Measurements from ENCODE around the gene MIEF1. TPM values are rescaled to one million over a fixed set of nuclear protein-coding genes. Genes with fewer than 3 reads are reported as not detected.
"Not testable (repeated sequence)": the region's sequence is repeated elsewhere in the genome, so short reads cannot be mapped to it uniquely, and the experiment has no call there.

Gene MIEF1
- polyA plus RNA-seq, 6 donors from 2014 or later: 8.7 to 29.8 (median 19.2) TPM

DNA sequence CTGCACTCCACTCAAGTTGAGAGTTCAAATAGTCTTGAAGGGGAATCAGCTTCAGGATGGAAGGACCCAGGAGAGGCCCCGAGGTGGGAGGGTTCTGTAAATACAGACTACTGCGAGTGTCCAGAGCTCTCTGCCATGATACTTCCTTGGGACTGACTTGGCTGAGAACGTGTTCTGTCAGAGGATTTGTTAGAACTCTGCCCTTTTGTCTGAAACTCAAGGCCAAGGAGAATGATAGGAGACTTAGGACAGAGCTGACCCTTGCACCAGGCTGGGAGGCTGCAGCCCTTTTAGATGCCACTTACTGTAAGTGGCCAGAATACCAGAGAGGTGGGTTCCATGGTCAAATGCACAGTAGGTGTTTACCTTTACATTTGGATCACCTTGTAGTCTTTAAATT is 15.4 kb downstream of the MIEF1 start:
- H3K4me1 Mint-ChIP-seq: peaks cover 30 to 41% (median 32%) of the 10 kb centered on the region in 3 donors
- H3K27ac Mint-ChIP-seq: peak overlapping the region in 1 of 6 donors; percentile 79
- H3K27me3 Mint-ChIP-seq: no peaks in the 10 kb centered on the region
- H3K4me3 Mint-ChIP-seq: peak overlapping the region in 2 of 8 donors; percentile 61 to 90
- peaks cover 12 to 18% of the 10 kb centered on the region in 2 donors for H3K36me3 Mint-ChIP-seq
- H3K9me3 Mint-ChIP-seq: peaks cover 0 to 4% (median 0%) of the 10 kb centered on the region in 7 donors
- ATAC-seq (ENCODE audit: low read depth in 2 of 2) (no peak), DNase-seq (no peak)

DNA sequence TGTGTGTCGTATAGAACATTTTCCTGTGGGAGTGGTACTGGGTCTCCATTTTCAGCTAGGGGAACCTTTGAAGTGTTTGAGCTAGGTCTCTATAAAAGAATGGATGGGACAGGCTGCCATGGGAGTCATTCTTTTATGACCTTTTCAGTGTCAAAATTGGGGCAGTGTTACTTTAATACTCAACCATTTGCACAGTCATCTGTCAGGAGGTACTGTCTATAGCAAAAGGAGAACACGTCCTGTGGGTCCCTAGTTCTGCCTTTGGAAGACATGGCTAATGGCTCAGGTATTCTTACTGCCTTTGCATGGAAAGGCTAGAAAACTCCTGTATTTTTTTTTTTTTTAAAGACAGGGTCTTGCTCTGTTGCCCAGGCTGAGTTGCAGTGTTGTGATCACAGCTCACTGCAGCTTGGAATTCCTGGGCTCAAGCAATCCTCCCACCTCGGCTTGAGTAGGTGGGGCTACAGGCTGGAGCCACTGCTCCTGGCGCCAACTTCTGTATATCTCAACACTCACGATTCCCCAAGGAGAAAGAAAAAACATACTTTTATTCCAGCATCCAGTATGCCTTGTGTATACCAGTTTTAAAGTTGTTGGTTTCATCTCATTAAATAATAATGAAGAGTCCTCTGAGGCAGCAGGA is 16.2 kb downstream of the MIEF1 start:
- Mint-ChIP-seq H3K4me1 (peaks cover 33 to 49% (median 38%) of the 10 kb centered on the region in 3 donors), H3K27ac (peak overlapping the region in 1 of 6 donors; percentile 99), H3K4me3 (peak overlapping the region in 7 of 8 donors; percentile 81 to 100 (median 97)), H3K27me3 (no peaks in the 10 kb centered on the region), H3K36me3 (peaks cover 7 to 18% of the 10 kb centered on the region in 2 donors), H3K9me3 (peaks cover 0 to 4% (median 0%) of the 10 kb centered on the region in 7 donors)
- ATAC-seq (ENCODE audit: low read depth in 2 of 2) (no peak), DNase-seq (no peak)

DNA sequence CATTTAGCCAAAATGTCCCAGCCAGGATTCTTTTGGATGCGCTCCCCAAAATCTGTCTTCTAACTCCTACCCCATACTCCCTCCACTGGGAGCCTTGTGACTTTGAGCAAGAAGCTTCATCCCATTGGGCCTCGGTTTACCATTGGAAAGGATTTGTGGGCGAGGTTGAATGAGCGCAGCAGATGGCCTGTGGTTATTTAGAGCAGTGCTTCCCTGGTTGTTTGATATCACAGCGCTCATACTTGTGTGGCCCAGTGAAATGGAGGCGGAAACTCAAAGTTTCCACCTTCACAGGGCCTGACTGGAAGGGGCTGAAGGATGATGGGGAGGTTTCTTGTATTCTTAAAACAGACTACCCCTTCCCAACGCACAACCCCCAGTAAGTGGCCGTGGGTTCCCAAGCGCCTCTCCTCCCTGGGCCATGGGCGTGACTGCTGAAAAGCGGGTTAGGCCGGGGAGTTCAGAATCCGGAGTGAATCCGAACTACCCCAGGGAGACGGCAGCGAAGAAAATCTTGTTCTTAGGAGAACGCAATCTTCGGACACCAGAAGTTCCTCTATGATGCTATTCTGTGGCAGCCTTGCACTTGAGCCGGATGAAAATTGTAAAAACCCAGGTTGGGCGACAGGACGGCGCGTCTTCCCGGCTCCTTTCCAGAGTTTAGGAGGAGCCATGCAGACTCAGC is 17.0 kb downstream of the MIEF1 start:
- Mint-ChIP-seq H3K36me3 (peaks cover 7 to 16% of the 10 kb centered on the region in 2 donors), H3K9me3 (peaks cover 0 to 4% (median 0%) of the 10 kb centered on the region in 7 donors), H3K27ac (peak overlapping the region in 5 of 6 donors; percentile 79 to 100 (median 99)), H3K4me3 (peak overlapping the region; percentile 90 to 100 (median 98)), H3K4me1 (peaks cover 34 to 52% (median 42%) of the 10 kb centered on the region in 3 donors), H3K27me3 (no peaks in the 10 kb centered on the region)
- ATAC-seq (ENCODE audit: low read depth in 2 of 2) (no peak), DNase-seq (no peak)

DNA sequence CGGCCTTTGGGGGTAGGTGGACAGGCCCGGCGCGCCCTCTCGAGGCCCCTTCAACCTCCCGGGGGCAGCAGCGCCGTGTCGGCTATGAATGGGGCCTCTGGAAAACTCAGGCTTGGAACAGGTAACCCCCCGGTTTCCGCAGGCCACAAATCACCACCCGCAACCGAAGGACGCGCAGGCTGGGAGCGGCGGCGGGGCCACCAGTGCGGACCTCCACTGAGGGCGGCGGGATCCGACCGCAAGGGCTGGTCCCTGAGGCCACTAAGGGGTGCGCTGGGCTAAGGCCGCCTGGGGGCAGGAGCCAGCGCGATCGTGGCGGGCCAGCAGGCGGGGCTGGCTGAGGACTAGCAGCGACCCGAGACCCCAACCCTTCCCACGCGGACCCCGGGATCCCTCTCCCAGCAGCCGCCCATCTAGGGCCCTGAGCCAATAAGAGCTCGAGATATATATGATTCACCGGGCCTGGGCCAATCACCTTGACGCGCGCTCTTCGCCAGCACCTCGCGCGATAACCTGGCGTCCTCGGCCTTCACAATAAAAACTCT is 17.7 kb downstream of the MIEF1 start:
- Mint-ChIP-seq H3K27me3 (no peaks in the 10 kb centered on the region), H3K27ac (peak overlapping the region; percentile 98 to 100 (median 99)), H3K4me1 (peaks cover 32 to 53% (median 44%) of the 10 kb centered on the region in 3 donors), H3K36me3 (peaks cover under 1 to 10% of the 10 kb centered on the region in 2 donors), H3K9me3 (peaks cover 0 to 4% (median 0%) of the 10 kb centered on the region in 7 donors), H3K4me3 (peak overlapping the region; percentile 90 to 100 (median 98))
- DNase-seq (peak; percentile 95), ATAC-seq (ENCODE audit: low read depth in 2 of 2) (peak; percentile 91 to 93)

DNA sequence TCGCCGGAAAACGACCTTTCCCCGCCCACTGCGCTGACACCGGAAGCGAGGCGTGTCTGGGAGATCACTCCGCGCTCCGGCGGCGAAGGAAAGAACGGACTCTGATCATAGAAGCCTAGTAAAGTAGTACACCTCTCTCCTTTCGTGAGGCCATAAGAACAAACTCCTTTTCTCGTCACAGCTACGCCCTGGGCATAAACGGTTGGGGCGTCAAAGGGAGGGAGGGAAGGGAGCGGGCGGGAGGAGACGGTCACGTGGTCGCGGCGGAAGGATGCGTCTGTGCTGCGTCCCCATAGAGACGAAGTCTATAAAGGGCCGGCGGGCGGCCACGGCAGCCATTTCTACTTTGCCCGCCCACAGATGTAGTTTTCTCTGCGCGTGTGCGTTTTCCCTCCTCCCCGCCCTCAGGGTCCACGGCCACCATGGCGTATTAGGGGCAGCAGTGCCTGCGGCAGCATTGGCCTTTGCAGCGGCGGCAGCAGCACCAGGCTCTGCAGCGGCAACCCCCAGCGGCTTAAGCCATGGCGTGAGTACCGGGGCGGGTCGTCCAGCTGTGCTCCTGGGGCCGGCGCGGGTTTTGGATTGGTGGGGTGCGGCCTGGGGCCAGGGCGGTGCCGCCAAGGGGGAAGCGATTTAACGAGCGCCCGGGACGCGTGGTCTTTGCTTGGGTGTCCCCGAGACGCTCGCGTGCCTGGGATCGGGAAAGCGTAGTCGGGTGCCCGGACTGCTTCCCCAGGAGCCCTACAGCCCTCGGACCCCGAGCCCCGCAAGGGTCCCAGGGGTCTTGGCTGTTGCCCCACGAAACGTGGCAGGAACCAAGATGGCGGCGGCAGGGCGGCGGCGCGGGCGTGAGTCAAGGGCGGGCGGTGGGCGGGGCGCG is 18.4 kb downstream of the MIEF1 start, which contains the start of gene ATF4:
Gene ATF4, plus strand, starts transcription at position 337 of the 880 bp plus-strand sequence. CDS start 884 bp downstream, outside the sequence.
- Mint-ChIP-seq H3K4me3 (peak within 1 kb of the TSS; percentile 90 to 100 (median 98)), H3K4me1 (peaks cover 37 to 55% (median 49%) of the 10 kb centered on the region in 3 donors), H3K27ac (peak within 1 kb of the TSS; percentile 98 to 100 (median 99)), H3K36me3 (peaks cover 0 to 9% of the 10 kb centered on the region in 2 donors), H3K27me3 (no peaks in the 10 kb centered on the region), H3K9me3 (peaks cover 0 to 4% (median 0%) of the 10 kb centered on the region in 7 donors)
- DNase-seq (peak; percentile 64), ATAC-seq (ENCODE audit: low read depth in 2 of 2) (peak; percentile 45 to 57)

DNA sequence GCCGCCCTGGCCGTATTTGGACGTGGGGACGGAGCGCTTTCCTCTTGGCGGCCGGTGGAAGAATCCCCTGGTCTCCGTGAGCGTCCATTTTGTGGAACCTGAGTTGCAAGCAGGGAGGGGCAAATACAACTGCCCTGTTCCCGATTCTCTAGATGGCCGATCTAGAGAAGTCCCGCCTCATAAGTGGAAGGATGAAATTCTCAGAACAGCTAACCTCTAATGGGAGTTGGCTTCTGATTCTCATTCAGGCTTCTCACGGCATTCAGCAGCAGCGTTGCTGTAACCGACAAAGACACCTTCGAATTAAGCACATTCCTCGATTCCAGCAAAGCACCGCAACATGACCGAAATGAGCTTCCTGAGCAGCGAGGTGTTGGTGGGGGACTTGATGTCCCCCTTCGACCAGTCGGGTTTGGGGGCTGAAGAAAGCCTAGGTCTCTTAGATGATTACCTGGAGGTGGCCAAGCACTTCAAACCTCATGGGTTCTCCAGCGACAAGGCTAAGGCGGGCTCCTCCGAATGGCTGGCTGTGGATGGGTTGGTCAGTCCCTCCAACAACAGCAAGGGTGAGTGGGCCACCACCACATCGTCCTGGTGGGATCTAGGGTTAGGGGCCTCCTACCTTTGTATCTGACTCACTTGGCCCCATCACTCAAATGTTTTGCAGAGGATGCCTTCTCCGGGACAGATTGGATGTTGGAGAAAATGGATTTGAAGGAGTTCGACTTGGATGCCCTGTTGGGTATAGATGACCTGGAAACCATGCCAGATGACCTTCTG is 19.2 kb downstream of the MIEF1 start:
- H3K27me3 Mint-ChIP-seq; ATAC-seq (ENCODE audit: low read depth in 2 of 2); DNase-seq; H3K36me3 Mint-ChIP-seq; H3K9me3 Mint-ChIP-seq: not testable (repeated sequence)
- Mint-ChIP-seq H3K4me3 (peak overlapping the region; percentile 90 to 100 (median 98)), H3K4me1 (peaks cover 35 to 55% (median 52%) of the 10 kb centered on the region in 3 donors), H3K27ac (peak overlapping the region; percentile 89 to 100 (median 99))

DNA sequence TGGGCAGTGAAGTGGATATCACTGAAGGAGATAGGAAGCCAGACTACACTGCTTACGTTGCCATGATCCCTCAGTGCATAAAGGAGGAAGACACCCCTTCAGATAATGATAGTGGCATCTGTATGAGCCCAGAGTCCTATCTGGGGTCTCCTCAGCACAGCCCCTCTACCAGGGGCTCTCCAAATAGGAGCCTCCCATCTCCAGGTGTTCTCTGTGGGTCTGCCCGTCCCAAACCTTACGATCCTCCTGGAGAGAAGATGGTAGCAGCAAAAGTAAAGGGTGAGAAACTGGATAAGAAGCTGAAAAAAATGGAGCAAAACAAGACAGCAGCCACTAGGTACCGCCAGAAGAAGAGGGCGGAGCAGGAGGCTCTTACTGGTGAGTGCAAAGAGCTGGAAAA is 20.0 kb downstream of the MIEF1 start:
- H3K27me3 Mint-ChIP-seq; H3K9me3 Mint-ChIP-seq; DNase-seq; ATAC-seq (ENCODE audit: low read depth in 2 of 2); H3K36me3 Mint-ChIP-seq: not testable (repeated sequence)
- peak overlapping the region; percentile 90 to 100 (median 98) for H3K4me3 Mint-ChIP-seq
- H3K27ac Mint-ChIP-seq: peak overlapping the region in 4 of 6 donors; percentile 81 to 99 (median 92)
- peaks cover 40 to 59% (median 58%) of the 10 kb centered on the region in 3 donors for H3K4me1 Mint-ChIP-seq

DNA sequence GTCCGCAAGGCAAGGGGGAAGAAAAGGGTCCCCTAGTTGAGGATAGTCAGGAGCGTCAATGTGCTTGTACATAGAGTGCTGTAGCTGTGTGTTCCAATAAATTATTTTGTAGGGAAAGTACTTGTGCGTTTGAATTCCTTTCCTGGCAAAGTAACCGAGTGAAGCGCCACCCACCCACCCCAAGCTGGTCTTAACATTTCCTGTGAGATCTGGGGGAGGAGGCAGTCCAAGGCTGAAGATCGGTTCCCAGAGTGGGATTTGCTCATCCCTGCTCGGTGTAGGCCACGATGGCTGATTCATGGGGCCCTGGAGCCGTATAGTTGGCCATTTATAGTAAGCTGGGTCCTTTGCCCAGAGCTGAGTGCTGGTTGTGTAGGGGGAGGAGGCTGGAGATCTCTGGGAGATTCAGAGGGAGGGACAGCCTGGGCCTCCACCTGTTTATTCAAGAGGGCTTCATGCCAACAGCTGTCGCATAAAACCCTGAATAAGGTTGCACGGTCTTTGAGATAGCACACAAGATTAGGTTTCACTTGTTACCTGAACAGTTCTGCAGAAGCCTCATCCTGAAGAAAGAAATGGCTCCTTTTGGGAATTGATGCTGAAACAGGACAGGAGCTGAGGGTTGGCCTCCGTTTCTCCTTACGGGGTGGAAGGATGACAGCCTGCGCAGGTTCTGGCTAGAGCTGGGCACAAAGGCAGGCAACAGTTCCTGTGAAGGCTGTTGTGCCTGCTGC is 20.6 kb downstream of the MIEF1 start:
- ATAC-seq (ENCODE audit: low read depth in 2 of 2): no peak

DNA sequence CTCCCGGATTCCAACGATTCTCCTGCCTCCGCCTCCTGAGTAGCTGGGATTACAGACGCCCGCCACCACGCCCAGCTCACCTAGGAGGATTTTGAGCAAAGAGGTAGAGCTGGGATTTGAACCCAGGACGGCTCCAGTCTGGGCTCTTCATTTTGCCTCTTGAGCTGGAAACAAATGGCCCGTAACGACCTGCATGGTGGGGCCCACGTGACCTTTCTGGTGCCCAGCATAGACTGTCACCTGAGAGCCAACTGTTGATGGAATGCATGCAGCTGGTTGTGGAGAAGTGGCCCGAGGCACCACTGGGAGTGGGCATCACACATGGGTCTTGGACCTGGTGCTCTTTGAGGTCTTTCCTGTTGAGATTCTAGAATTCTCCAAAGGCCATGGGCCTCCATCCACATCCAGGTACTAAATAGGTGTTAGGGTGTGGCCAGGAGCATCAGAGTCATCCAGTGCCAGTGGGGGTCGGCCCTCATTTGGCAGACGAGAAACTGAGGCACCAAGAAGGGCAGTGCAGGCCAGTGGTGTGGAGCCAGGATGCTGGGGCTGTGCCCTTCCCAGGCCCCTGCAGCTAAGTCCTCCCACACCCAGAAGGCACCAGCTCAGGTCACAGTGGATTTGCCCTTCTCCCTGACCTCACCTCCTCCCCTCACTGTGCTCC is 22.1 kb downstream of the MIEF1 start:
- H3K9me3 Mint-ChIP-seq: peaks cover 0 to 4% (median 0%) of the 10 kb centered on the region in 7 donors
- ATAC-seq (ENCODE audit: low read depth in 2 of 2) (no peak), DNase-seq (no peak)
- peak overlapping the region in 3 of 8 donors; percentile 43 to 74 (median 64) for H3K4me3 Mint-ChIP-seq
- H3K4me1 Mint-ChIP-seq: peaks cover 58 to 78% (median 74%) of the 10 kb centered on the region in 3 donors
- H3K36me3 Mint-ChIP-seq: peaks cover 0 to 9% of the 10 kb centered on the region in 2 donors
- peak overlapping the region in 1 of 6 donors; percentile 51 for H3K27ac Mint-ChIP-seq
- H3K27me3 Mint-ChIP-seq: no peaks in the 10 kb centered on the region

More for the DNA sequence above, 20.6 kb downstream of the MIEF1 start:
- Mint-ChIP-seq H3K4me1 (peaks cover 45 to 66% (median 64%) of the 10 kb centered on the region in 3 donors), H3K4me3 (peak overlapping the region; percentile 60 to 100 (median 97)), H3K9me3 (peaks cover 0 to 4% (median 0%) of the 10 kb centered on the region in 7 donors), H3K36me3 (peaks cover 0 to 9% of the 10 kb centered on the region in 2 donors), H3K27me3 (no peaks in the 10 kb centered on the region), H3K27ac (peak overlapping the region in 3 of 6 donors; percentile 59 to 99 (median 84))
- no peak for DNase-seq

DNA sequence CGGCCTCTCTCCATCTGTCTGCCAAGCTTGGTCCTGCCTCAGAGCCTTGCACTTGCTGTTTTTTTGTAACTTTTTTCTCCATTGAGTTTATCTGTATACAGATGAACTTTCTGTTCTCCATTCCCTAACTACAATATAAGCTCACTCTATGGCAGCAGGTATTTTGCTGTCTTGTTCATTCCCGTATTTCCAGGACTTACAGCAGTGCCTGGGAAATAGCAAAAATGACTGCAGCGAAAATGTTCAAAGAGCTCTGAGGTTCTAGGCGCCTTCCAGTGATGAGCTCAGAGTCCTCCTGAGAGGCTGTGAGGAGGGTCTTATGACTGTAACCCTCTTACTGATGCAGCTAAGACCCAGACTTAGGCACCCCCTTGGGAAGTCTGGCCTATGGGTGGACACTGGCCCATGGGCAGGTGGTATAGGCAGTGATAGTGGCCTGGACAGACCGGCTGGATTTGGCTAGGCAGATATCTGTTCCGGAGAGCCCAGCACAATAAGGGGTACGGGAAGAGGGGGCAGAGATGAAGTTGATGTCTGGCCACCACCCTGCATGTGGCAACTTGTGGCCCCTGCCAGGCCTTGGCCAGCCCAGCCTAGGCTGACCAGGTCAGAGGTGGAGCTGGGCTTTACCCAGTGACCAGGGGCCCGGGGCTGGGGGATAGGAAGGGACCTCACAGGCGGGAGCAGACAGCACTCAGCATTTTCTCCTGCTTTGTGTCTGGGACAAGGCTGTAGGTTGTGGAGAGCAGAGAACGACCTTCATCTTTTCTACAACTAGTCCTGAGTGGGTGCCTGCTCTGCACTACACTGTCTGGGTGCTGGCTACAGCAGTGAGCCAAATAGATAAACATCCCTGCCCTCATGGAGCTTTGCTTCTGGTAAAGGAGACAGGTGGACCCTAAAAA is 22.9 kb downstream of the MIEF1 start:
- ATAC-seq (ENCODE audit: low read depth in 2 of 2) (no peak), DNase-seq (no peak)
- Mint-ChIP-seq H3K4me1 (peaks cover 61 to 83% (median 79%) of the 10 kb centered on the region in 3 donors), H3K9me3 (peaks cover 0 to 3% (median 0%) of the 10 kb centered on the region in 7 donors), H3K27me3 (no peaks in the 10 kb centered on the region), H3K4me3 (peak overlapping the region in 6 of 8 donors; percentile 21 to 79 (median 43)), H3K27ac (peak overlapping the region in 3 of 6 donors; percentile 5 to 90 (median 59)), H3K36me3 (peaks cover 0 to 9% of the 10 kb centered on the region in 2 donors)

Data from naive B cell (primary cell).